Cardiac fibroblast (primary cell): Measurements from ENCODE around the gene ARID3A.

Experiments
- DNase-seq, 2 donors: peaks; one replicate each; pipeline versions ENCODE4 v3.0.0 to v3.0.0-alpha.2; 2010; ENCODE audit warnings: low read depth in 2 of 2
- H3K4me3 ChIP-seq, 2 donors: replicated peaks in 1 of 2; 1 replicate in 1 of 2; 2 replicates in 1 of 2; pipeline ENCODE4 v1.5.1; 2011; ENCODE audit warnings: low read depth in 2 of 2, low read length in 2 of 2, mild to moderate bottlenecking in 2 of 2, moderate library complexity in 1 of 2
- CTCF ChIP-seq: IDR thresholded peaks from one replicate; pipeline ENCODE4 v1.5.1; 2011; ENCODE audit warnings: low read depth, mild to moderate bottlenecking, low read length, inconsistent platforms

The ARID3A gene

GRCh38 chr19:1001538-1002166, 75.8 kb downstream of the ARID3A start:
- no peak overlapping the region for H3K4me3 ChIP-seq
- peak in 1 of 2 donors; percentile 38 for DNase-seq
- TF ChIP-seq CTCF, result peak; percentile 87

GRCh38 chr19:1002600-1002999, 76.8 kb downstream of the ARID3A start:
- TF ChIP-seq CTCF, result no peak
- DNase-seq, result no peak

GRCh38 chr19:1003283-1003682, 77.4 kb downstream of the ARID3A start:
- TF ChIP-seq CTCF, result no peak

More at GRCh38 chr19:1002600-1002999, 76.8 kb downstream of the ARID3A start:
- no peak overlapping the region for H3K4me3 ChIP-seq

GRCh38 chr19:1004204-1004802, 78.5 kb downstream of the ARID3A start:
- H3K4me3 ChIP-seq, result no peak overlapping the region
- no peak for TF ChIP-seq CTCF
- no peak for DNase-seq

More at GRCh38 chr19:1003283-1003682, 77.4 kb downstream of the ARID3A start:
- DNase-seq, result no peak
- H3K4me3 ChIP-seq, result no peak overlapping the region

GRCh38 chr19:1004803-1005664, 79.2 kb downstream of the ARID3A start:
- no peak for DNase-seq
- TF ChIP-seq CTCF, result no peak
- H3K4me3 ChIP-seq, result no peak overlapping the region

GRCh38 chr19:1006711-1007398, 81.0 kb downstream of the ARID3A start:
- no peak overlapping the region for H3K4me3 ChIP-seq
- DNase-seq, result no peak
- no peak for TF ChIP-seq CTCF
